ENCODE results near the gene GPR183.

GPR183 gene

GRCh38 chr13:99307247-99307646, at the start of gene GPR183:
GPR183 (minus strand) TSS chr13:99307399; CDS start chr13:99296145, 11,254 bp downstream.
- no peak for TF ChIP-seq CTCF (conservative IDR thresholded peaks at IDR 0.05; ENCODE audit: control insufficient read depth, insufficient read depth, low read depth, low read length)
- H3K4me3 ChIP-seq (ENCODE audit: control insufficient read depth, low read depth, low read length) = no peak within 1 kb of the TSS
- no peak for DNase-seq (ENCODE audit: low read depth)

GRCh38 chr13:99356262-99357091, 49.3 kb upstream of the GPR183 start:
- no peak for TF ChIP-seq CTCF (conservative IDR thresholded peaks at IDR 0.05; ENCODE audit: control insufficient read depth, insufficient read depth, low read depth, low read length)
- no peak overlapping the region for H3K4me3 ChIP-seq (ENCODE audit: control insufficient read depth, low read depth, low read length)
- DNase-seq (ENCODE audit: low read depth) = peak; percentile 89

- no peak overlapping the region for H3K4me3 ChIP-seq (ENCODE audit: control insufficient read depth, low read depth, low read length)
- no peak for TF ChIP-seq CTCF (conservative IDR thresholded peaks at IDR 0.05; ENCODE audit: control insufficient read depth, insufficient read depth, low read depth, low read length)
- DNase-seq (ENCODE audit: low read depth) = no peak
Measured at GRCh38 chr13:99356012-99356261, 48.7 kb upstream of the GPR183 start.

GRCh38 chr13:99355267-99356011, 48.2 kb upstream of the GPR183 start:
- no peak for TF ChIP-seq CTCF (conservative IDR thresholded peaks at IDR 0.05; ENCODE audit: control insufficient read depth, insufficient read depth, low read depth, low read length)
- no peak overlapping the region for H3K4me3 ChIP-seq (ENCODE audit: control insufficient read depth, low read depth, low read length)
- DNase-seq (ENCODE audit: low read depth) = no peak

GRCh38 chr13:99354371-99354951, 47.3 kb upstream of the GPR183 start:
- TF ChIP-seq CTCF (conservative IDR thresholded peaks at IDR 0.05; ENCODE audit: control insufficient read depth, insufficient read depth, low read depth, low read length) = no peak
- H3K4me3 ChIP-seq (ENCODE audit: control insufficient read depth, low read depth, low read length) = no peak overlapping the region
- no peak for DNase-seq (ENCODE audit: low read depth)

- TF ChIP-seq CTCF (conservative IDR thresholded peaks at IDR 0.05; ENCODE audit: control insufficient read depth, insufficient read depth, low read depth, low read length) = no peak
- no peak overlapping the region for H3K4me3 ChIP-seq (ENCODE audit: control insufficient read depth, low read depth, low read length)
- no peak for DNase-seq (ENCODE audit: low read depth)
Measured at GRCh38 chr13:99353836-99354235, 46.6 kb upstream of the GPR183 start.

Data from fibroblast of mammary gland (primary cell).